Measurements from ENCODE around the gene RHCE.
"Not testable (repeated sequence)": the region's sequence is repeated elsewhere in the genome, so short reads cannot be mapped to it uniquely, and the experiment has no call there.

RHCE gene

DNA sequence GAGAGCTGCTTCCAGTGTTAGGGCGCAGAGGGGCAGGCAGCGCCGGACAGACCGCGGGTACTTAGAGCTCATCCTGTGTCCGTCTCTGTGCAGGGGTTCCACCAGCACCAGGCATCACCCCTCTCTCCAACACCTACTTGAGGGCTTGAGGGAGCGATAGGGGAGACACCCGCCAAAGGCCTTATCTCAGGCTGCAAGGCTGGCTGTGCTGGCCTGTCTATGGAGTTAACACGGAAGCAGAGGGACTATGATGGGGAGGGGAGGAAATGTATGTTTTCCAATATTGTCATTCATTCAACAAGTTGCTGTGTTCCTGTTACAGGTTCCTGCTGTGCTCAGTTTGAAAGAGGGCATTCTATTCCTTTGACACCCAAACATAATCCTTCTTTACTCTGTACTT lies at the start of gene RHCE:
Gene RHCE, minus strand, starts transcription at position 111 of the 400 bp plus-strand sequence. Its CDS starts 39 bp downstream, at position 72.
- not testable (repeated sequence) for DNase-seq (ENCODE audit: low read depth, low spot score)

DNA sequence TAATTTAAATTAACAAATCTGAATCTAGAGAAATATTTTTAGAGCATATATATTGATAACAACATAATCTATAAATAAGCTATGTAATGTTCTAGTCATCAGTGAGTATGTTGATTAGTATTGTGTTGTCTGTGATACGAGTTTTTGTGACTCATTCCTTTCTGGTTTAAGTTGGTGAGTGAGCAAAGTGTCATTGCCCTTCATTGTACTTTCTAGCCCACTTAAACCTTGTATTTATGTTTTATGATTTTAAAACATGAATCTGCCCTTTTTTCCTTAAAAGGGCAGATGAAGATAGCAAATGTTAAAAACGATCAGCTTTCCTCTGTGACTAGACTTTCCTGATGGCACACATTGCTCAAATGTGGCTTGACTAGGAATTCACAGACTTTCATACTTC lies 48.6 kb upstream of the RHCE start:
- DNase-seq (ENCODE audit: low read depth, low spot score): peak; percentile 35

DNA sequence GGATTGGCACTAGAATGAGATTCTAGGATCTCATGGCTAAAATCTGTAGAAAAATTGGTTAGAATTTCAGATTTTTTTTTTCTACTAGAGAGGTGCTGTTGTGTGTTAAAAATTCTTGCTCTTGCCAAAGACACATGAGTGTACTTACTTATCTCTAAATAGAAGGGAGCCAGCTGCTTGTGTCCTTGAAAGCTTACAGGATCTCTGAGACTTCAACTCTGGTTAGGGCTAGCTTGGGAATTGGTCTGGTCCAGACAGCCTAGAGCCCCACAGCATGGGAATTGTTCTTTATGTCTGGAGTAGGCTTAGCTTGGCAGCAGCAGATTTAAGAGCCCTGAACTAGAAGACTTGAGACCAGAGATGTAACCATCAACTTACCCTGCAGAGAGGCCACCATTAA lies 47.4 kb upstream of the RHCE start:
- peak; percentile 10 for DNase-seq (ENCODE audit: low read depth, low spot score)

DNA sequence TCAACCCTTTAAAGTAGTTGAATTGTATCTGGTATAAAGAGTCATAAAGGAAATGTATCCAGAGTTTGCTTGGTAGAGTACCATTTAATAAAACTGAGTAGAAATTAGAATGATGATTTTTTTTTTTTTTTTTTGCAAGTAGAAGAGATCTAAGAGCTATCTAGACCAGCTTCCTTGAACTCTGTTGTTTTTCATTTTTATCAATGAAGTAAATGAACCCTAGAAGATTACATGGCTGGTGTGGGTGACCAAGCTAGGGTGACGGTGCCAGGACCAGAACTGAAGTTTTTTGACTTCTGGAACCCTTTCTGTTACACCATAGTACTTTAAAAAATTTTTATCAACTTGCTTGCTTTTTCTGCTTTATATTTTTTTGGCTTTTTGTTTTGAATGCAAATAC lies 47.0 kb upstream of the RHCE start:
- DNase-seq (ENCODE audit: low read depth, low spot score): no peak

DNA sequence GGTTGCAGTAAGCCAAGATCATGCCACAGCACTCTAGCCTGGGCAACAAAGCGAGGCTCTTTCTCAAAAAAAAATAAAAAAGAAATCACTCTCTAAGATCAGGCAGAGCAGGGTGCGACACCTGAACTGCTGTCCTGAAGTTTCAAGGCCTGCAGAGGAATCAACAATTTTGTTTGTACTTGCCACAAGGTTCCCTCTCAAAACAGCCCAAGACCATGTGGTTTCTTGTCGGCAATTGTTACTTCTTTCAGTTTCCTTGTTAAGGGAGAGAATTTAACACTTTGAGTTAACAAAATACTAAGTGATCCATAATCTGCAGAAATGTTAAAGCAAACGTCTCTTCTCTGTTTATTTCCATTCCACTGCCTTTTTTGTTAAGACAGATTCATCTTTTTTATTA lies 46.6 kb upstream of the RHCE start:
- no peak for DNase-seq (ENCODE audit: low read depth, low spot score)

DNA sequence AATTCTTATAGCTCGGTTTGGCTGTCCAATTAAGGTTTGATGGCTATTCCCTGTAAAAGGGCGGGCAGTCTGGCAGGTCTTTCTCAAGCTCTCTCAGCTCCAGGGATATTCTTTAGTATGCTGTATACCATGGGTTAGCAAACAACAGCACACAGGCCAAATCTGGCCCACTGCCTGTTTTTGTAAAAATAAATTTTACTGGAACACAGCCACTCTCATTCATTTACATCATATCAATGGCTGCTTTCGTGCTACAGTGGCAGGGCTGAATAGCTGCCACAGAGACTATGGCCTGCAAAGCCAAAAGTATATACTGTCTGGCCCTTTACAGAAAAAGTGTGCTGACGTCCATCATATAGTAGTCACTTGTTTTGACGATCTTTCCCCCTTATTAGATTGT lies 42.1 kb upstream of the RHCE start:
- no peak for DNase-seq (ENCODE audit: low read depth, low spot score)

DNA sequence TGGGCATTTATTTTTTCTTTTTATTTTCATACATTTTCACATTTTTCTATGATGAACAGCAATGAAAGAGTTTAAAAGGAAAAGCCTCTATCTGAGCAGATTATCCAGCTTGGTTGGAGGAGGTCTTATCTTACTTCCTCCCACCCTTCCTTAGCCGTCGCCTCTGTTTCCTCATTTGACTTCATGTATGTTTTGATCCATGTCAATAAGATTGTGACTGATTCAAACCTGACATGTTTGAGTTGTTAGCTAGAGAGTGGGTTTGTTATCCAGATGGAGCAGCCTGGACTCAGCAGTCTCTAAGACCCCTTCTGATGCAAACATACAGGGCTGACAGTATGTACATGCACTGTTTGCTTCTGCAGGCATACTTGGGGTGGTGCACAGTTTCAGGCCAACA lies 41.2 kb upstream of the RHCE start:
- no peak for DNase-seq (ENCODE audit: low read depth, low spot score)

DNA sequence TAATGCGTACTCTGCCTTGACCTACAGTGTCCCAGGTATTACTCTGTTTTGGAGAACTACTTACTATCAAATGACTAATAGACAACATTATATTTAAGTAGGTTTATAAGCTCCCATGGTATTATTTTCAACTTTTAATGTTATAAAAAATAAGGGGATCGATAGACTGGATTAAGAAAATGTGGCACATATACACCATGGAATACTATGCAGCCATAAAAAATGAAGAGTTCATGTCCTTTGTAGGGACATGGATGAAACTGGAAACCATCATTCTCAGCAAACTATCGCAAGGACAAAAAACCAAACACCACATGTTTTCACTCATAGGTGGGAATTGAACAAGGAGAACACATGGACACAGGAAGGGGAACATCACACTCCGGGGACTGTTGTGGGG lies 40.2 kb upstream of the RHCE start:
- not testable (repeated sequence) for DNase-seq (ENCODE audit: low read depth, low spot score)

DNA sequence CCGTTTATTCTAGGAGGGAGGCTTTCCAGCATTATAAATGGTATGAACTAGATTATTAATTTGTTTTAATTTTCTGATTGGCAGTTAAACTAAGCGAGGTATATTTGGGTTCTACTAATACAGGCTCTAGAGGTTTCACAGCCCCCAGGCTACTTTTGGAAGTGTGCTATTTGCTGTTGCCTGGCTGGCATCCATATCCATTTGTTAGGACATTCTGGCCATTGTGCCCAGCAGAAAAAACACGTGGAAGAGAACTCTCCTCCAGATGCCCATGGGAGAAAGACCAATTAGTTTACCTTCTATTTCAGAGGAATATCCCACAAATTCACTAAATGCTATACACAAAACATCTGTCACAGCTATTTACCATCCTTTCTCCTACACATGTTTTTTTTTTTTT lies 39.4 kb upstream of the RHCE start:
- DNase-seq (ENCODE audit: low read depth, low spot score): no peak

DNA sequence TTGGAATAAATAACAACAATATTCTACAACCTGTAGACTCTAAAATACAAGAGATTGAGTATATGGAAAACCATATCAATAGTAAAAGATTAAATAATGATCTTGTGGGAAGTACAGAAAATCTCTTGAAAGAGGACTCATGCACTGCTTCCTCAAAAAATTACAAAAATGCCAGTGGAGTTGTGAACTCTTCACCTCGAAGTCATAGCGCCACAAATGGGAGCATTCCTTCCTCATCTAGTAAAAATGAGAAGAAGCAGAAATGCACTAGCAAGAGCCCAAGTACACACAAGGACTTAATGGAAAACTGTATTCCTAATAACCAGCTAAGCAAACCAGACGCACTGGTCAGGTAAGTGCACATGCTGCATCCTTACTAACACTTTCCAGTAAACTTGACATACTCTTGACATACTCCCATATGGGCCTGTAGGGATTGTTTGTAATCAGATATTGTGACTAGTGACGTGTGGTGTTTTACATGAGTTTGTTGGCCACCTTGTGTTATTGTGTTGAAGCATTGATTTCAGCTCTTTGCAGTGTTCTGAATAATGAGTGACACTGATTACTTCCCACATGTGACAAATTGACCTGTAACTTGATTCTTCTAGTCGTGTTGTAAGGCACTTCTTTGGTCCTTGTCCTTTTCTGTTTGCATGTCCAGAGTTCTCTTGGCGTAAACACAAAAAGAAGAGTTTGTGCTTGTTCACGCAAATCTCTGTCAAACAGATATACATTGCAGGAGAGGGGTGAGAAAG lies 38.1 kb upstream of the RHCE start:
- DNase-seq (ENCODE audit: low read depth, low spot score): peak; percentile 64

DNA sequence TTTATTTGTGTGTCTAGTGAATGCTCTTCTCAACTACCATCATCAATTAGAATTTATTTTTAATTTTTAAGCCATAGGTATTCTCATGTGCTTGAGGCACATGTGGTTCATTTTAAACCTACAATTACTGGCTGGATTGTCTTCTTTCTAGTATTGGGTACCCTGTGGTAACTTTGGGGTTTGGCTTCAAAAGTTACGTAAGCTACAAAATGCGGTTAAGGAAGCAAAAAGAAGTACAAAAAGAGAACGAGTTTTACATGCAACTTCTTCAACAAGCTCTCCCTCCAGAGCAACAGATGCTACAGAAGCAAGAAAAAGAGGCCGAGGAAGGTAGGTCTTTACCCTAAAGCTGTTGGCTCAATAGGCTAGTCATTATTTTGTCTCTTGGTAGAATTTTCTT lies 35.9 kb upstream of the RHCE start:
- no peak for DNase-seq (ENCODE audit: low read depth, low spot score)

DNA sequence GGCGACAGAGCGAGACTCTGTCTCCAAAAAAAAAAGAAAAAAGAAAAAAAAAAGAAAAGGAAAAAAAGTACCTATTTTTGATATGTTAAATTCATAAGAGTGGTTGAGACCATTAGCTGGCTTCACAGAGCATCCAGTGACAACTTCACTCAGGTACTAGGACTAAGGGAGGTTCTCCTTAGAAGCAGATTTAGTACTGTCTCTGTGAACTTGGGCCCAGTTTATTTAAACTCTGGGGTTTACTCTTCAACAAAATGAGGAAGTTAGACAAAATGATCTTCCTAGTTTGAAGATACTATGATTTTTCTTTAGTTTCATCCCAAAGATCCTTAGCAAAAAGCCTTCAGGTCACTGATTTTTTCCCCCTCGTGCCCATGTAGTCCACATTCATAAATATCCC lies 31.3 kb upstream of the RHCE start:
- DNase-seq (ENCODE audit: low read depth, low spot score): no peak

DNA sequence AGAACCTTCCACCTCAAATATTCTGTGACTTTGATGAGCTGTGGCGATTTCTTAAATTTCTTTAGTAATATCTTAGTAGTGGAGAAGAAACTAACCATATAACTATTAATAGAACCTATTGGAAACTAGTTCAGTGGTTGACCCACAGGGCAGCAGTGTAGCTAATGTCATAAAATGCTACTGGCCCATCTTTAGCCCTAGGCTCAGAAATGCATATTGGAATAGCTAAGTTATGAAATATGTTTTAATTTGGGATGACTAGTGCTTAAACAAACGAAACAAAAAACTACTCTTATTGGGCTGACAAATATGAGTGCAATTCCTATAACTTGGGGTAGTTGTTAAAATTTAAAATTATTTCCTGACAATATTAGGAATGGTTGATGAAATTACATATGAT lies 30.3 kb upstream of the RHCE start:
- DNase-seq (ENCODE audit: low read depth, low spot score): no peak

DNA sequence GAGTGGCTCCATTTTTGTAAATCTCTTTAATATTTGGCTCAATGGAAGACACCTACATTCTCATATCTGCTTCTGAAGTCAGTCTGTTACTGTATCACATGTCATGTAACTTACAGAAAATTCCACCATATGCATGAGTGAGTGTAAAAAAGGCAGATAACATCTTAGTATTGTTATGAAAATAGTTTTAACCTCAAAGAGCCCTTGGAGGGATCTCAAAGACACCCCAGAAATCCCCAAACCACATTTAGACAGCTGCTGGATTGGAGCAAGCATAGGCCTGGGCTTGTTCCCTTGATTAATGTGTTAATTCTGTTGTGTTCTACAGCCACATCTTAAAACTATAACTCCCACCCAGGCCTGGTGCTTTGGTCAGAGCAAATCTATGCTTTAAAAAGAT lies 26.9 kb upstream of the RHCE start:
- peak; percentile 15 for DNase-seq (ENCODE audit: low read depth, low spot score)

DNA sequence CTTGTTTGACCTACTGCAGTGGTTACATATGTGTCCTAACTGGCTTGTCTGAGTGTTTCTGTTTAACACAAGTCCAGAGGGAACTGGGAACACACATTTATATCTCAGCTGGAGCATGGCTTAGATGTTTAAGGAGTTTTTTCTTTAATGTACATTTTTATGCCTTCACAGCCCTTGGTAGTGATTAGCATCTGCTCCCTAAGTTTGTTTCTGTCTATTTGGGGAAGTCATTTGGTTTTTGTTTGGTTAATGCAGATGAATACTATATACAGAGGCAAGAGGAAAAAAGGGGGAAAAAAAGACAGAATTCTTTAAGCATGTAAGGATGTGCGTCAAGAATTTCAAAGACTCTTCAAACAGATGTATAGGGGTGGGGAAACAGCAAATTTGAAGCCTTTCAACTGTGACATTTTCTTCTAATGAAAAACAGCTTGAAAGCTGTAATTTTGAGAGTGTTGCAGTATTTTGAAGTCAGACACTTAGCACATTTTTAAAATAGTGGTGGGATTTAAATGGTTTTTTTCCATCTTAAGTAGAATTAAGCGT lies 25.4 kb upstream of the RHCE start:
- no peak for DNase-seq (ENCODE audit: low read depth, low spot score)

DNA sequence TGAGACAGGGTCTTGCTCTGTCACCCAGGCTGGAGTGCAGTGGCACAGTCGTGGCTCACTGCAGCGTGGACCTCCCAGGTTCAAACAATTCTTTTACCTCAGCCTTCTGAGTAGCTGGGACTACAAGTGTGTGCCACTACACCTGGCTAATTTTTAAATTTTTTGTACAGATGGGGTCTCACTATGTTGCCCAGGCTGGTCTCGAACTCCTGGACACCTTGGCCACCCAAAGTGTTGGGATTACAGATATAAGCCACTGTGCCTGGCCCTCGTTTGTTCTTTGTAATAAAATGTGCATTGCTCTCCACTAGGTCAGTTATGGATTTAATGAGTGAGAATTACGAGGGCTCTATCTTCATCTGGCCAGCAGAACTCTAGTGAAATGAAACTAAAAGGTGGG lies 24.0 kb upstream of the RHCE start:
- not testable (repeated sequence) for DNase-seq (ENCODE audit: low read depth, low spot score)

DNA sequence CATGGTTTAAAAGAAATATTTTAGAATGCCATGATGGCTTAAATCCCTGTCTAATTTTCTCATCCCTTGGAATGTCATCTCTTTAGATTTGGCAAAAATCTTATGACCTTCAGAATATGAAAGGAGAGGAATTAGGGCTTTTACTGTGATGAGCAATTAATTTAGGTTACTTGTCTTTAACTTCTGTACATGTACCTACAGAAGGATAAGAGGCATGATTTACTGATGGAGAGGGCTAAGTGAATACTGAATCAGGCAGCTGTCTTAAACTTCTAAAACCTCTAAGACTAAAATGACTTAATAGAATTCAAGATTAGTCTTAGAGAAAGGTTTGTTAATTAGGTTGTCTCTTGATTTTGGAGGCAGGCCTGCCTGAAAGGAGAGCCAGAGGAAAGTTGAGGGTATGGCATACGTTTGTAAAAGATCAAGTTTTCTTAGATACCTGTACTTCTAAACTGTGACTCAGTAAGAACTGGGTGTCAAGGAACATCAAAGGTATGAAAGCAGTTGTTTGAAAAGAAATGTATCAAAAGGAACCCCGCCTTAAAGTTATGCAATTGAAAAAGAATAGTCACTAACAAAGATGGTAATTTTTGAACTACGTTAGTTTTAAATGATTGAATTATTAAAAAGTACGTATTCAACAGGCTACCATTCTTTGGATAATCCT lies 22.5 kb upstream of the RHCE start:
- no peak for DNase-seq (ENCODE audit: low read depth, low spot score)

DNA sequence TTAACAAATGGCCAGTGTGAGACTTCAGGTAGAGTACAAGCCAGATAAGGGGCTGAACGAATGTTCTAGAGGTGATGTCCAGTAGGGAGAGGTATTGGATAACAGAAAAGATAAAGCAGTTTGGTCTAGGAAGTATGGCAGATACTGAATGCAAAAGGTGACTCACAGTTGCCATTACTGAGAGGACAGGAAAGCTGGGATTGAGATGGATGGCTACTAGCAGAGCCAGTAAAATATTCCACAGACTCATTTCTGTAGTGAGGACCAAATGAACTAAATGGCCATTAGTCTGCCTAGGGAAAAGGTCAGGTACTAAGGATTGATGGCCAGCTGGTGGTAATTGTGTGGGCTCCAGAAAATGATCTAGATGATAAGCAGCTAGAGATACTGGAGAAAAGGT lies 21.6 kb upstream of the RHCE start:
- peak; percentile 55 for DNase-seq (ENCODE audit: low read depth, low spot score)

DNA sequence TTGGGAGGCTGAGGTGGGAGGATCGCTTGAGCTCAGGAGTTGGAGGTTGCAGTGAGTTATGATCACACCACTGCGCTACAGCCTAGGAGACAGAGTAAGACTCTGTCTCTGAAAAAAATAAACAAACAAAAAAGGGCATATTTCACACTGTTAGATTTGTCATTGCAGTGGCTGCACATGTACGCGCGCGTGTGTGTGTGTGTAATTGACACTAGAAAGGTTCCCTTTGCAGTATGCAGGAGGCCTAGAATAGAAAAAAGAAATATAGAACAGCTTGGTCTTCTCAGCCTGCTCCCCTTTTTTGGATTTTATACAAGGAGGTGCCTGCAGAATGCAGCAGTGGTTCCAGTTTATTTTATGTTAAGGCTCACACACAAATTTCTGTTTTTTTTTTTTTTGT lies 18.7 kb upstream of the RHCE start:
- DNase-seq (ENCODE audit: low read depth, low spot score): no peak

DNA sequence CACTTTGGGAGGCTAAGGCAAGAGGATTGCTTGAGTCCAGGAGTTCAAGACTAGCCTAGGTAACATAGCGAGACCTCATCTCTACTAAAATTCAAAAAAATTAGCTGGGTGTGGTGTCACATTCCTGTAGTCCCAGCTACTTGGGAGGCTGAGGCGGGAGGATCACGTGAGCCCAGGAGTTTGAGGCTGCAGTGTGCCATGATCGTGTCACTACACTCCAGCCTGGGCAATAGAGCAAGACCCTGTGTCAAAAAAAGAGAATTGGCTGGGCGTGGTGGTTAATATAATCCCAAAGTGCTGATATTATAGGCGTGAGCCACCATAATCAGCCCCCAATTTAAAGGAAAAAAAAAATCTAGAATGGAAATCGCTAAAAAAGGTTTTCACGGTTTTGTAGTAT lies 17.0 kb upstream of the RHCE start:
- DNase-seq (ENCODE audit: low read depth, low spot score): no peak

DNA sequence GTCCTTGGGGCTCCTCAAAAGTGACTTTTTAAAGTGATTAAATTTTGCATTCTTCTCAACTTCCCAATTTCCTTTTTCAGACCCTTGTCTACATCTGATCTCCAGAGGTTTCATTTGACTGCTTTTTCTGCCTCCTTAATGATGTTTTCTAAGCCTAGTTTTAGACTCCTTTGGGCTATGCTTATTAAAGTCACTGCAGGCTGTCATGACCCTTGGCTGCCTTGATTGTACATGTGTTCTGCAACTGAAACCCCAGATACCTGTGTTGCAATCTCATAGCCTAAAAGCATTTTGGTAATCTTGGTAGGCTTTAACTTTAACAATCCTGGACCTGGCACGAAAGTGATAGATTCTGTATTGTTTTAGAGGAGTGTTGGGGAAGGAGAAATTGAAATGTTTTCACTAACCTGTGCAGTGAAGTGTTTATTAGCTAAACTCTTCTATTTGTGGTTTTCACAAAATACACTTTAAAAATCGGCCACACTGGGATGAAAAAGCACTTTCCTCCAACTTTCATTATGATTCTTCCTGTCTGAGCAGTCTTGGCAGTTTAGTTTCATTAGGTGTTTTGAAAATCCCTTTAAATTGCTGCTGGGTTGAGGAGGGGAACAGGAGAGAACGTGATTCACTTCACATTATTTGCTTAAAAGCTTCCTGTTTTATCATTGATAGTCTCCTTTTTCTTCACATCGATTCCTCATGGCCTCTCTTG lies 14.9 kb upstream of the RHCE start:
- DNase-seq (ENCODE audit: low read depth, low spot score): no peak

DNA sequence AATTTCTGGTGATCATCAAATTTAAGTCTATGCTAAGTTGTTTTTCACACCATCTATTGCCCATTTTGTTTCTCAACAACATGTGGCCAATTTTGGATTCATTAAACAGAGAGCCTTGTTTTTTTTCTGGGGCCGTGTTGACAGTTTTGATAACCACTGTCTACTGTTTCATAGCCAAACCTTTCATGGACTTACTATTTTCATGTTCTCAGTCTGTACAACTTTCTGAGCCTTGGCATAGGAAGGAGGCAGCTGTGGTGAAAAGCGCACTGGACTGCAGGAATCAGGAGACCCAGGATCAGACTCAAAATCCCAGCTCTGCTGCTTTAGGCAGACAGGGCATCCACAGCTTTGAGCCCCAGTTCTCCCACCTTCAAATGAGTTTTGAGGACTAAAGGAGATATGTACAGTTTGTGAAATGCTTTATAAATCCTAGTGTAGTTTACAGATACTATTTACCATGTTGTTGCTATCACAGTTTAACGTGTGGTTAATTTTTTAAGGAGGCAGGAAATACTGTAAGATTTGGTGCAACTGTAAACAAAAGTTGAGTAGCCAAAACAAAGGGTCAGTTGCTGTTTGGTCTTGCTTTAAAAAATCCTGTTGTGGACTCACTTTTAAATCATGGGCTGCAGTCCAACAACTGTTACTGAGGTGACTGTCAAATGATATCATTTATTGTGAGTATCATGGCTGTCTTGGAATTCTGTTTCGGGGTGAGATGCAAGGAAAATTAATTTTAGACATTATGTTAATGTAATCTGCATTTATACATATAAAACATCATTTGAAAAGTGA lies 13.0 kb upstream of the RHCE start:
- DNase-seq (ENCODE audit: low read depth, low spot score): no peak

Data from astrocyte of the hippocampus (primary cell).